CD4-positive, alpha-beta T cell treated with Interleukin-6 for 4 hours (primary cell): ENCODE results near the gene C17orf100.
A peak's percentile ranks its signal among the peaks of the same experiment; 100 is the strongest.

ENCODE experiments used
- DNase-seq: peaks from one replicate; pipeline ENCODE4 v3.0.0-alpha.2; 2020; ENCODE audit warnings: mixed read lengths

The C17orf100 gene

GRCh38 chr17:6695051-6695450, 43.5 kb downstream of the C17orf100 start:
- no peak for DNase-seq

GRCh38 chr17:6695565-6695964, 44.0 kb downstream of the C17orf100 start:
- no peak for DNase-seq

- no peak for DNase-seq
Observed at GRCh38 chr17:6696906-6697305, 45.3 kb downstream of the C17orf100 start.

- no peak for DNase-seq
Observed at GRCh38 chr17:6698004-6698403, 46.4 kb downstream of the C17orf100 start.

GRCh38 chr17:6699997-6700947, 48.7 kb downstream of the C17orf100 start:
- DNase-seq: no peak

- no peak for DNase-seq
Observed at GRCh38 chr17:6700948-6701307, 49.4 kb downstream of the C17orf100 start.

- DNase-seq: peak; percentile 56
Observed at GRCh38 chr17:6701719-6702118, 50.2 kb downstream of the C17orf100 start.

GRCh38 chr17:6702567-6703215, 51.1 kb downstream of the C17orf100 start:
- no peak for DNase-seq
